ENCODE measurements around the gene MBNL1. TPM values are rescaled to one million over a fixed set of nuclear protein-coding genes. Genes with fewer than 3 reads are reported as not detected.

The MBNL1 gene
- total and polyA plus RNA-seq, 2 of the 4 experiments (the other 2 are of a cell fraction), result 127 to 664 TPM

GRCh38 chr3:152261329-152261728, 7.4 kb upstream of the MBNL1 start:
- Histone ChIP-seq H3K9me3 (ENCODE audit: control insufficient read depth, insufficient read depth, low read length) (no peaks in the 10 kb centered on the region), H4K5ac (ENCODE audit: low read depth, low read length) (no peak overlapping the region), H2AFZ (replicated peaks; ENCODE audit: low read length, poor library complexity) (no peak overlapping the region), H2BK5ac (ENCODE audit: low read depth, low read length, poor library complexity, severe bottlenecking) (no peak overlapping the region), H2BK120ac (ENCODE audit: low read depth, low read length) (no peak overlapping the region), H4K8ac (ENCODE audit: low read depth in 2 of 2, low read length in 2 of 2) (no peak overlapping the region), H3K4me2 (ENCODE audit: low read depth, low read length) (no peak overlapping the region), H4K91ac (ENCODE audit: insufficient read depth, low read depth, low read length) (no peak overlapping the region), H3K27me3 (ENCODE audit: control insufficient read depth, insufficient read depth, low read length) (no peaks in the 10 kb centered on the region), H3K4me1 (ENCODE audit: control insufficient read depth, insufficient read depth, low read length) (peaks cover 10% of the 10 kb centered on the region; the same call in 1 of the 2 replicates), H2BK20ac (ENCODE audit: low read depth, low read length) (no peak overlapping the region), H3K4me3 (ENCODE audit: insufficient read depth, low read depth, low read length) (no peak overlapping the region), H3K9me1 (ENCODE audit: insufficient read depth, low read length) (no peaks in the 10 kb centered on the region), H3K79me1 (ENCODE audit: low read depth in 1 of 2, low read length in 2 of 2) (peaks cover 0 to 3% of the 10 kb centered on the region in 2 experiments; a peak in 2 of 4 replicates), H2AK9ac (replicated peaks; ENCODE audit: low read depth, low read length, poor library complexity) (no peak overlapping the region), H4K20me1 (ENCODE audit: insufficient read depth, low read length) (no peaks in the 10 kb centered on the region), H3K56ac (ENCODE audit: extremely low read depth, insufficient read depth, low read length) (no peak overlapping the region), H2BK15ac (ENCODE audit: low read depth, low read length) (no peak overlapping the region), H3K14ac (replicated peaks; ENCODE audit: low read depth, low read length) (no peak overlapping the region), H3K4ac (ENCODE audit: low read depth, low read length) (no peak overlapping the region), H3K36me3 (ENCODE audit: control insufficient read depth, insufficient read depth, low read length) (no peaks in the 10 kb centered on the region), H2AK5ac (ENCODE audit: low read depth, low read length) (no peak overlapping the region), H3K23ac (ENCODE audit: low read depth, low read length) (no peak overlapping the region), H3K18ac (ENCODE audit: low read depth, low read length) (no peak overlapping the region), H3K9ac (ENCODE audit: low read depth, low read length) (no peak overlapping the region), H3K27ac (ENCODE audit: insufficient read depth, low read length) (no peak overlapping the region)
- no CpG with 5 or more reads among the region's 3 CpGs for WGBS, 2 experiments (ENCODE audit: extremely low coverage in 2 of 2, insufficient read length in 1 of 2)
- ATAC-seq (ENCODE audit: low read depth) (no peak), DNase-seq (no peak)
- ChIA-PET POLR2A (ENCODE audit: unreplicated experiment) (no interaction called here), CTCF (no interaction called here)
- in situ Hi-C loops (cut with MboI; ENCODE audit: low sequenced_read_pairs), result no loop called here
- TF ChIP-seq CHD1 (IDR thresholded peaks at IDR 0.05; ENCODE audit: low read depth, low read length) (no peak), RCOR1 (IDR thresholded peaks at IDR 0.05; ENCODE audit: insufficient replicate concordance, low read length) (no peak), POLR2A (IDR thresholded peaks at IDR 0.05; ENCODE audit: low read depth, low read length) (no peak), NFE2L2 (IDR thresholded peaks at IDR 0.05; ENCODE audit: low read depth, low read length) (no peak), FOS (IDR thresholded peaks at IDR 0.05; ENCODE audit: low read depth, low read length) (no peak), RAD21 (IDR thresholded peaks at IDR 0.05; ENCODE audit: low read length) (no peak), CTCF (conservative IDR thresholded peaks at IDR 0.05; ENCODE audit: low read depth, low read length) (no peak), CEBPB (IDR thresholded peaks at IDR 0.05; ENCODE audit: low read depth, low read length) (no peak), MAFK (IDR thresholded peaks at IDR 0.05; ENCODE audit: low read depth, low read length) (no peak), BHLHE40 (IDR thresholded peaks at IDR 0.05; ENCODE audit: low read depth, low read length) (no peak)
- TF ChIP-seq, protein P1, sequence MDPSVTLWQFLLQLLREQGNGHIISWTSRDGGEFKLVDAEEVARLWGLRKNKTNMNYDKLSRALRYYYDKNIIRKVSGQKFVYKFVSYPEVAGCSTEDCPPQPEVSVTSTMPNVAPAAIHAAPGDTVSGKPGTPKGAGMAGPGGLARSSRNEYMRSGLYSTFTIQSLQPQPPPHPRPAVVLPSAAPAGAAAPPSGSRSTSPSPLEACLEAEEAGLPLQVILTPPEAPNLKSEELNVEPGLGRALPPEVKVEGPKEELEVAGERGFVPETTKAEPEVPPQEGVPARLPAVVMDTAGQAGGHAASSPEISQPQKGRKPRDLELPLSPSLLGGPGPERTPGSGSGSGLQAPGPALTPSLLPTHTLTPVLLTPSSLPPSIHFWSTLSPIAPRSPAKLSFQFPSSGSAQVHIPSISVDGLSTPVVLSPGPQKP (IDR thresholded peaks at IDR 0.05; ENCODE audit: borderline replicate concordance, low read depth, low read length), result no peak
- BruUV-seq (replicated peaks), result no TSS peak
- dilution Hi-C loops (cut with HindIII; ENCODE audit: low sequenced_read_pairs, unreplicated experiment), result no loop called here
- intact Hi-C loops (cut with micrococcal nuclease), result loop anchor here (10.0 kb wide), 1 partner anchor 47 kb away; no protein-coding TSS in a partner anchor
